HG02571 (cell line): Measurements from ENCODE around the gene BRINP3.

Source experiments
- ATAC-seq: cut with Tn5 transposase; IDR thresholded peaks from one replicate; pipeline ENCODE4 v1.9.1; 2021; ENCODE audit warnings: mild to moderate bottlenecking, moderate library complexity; ENCODE audit not compliant: unreplicated experiment

The BRINP3 gene

DNA sequence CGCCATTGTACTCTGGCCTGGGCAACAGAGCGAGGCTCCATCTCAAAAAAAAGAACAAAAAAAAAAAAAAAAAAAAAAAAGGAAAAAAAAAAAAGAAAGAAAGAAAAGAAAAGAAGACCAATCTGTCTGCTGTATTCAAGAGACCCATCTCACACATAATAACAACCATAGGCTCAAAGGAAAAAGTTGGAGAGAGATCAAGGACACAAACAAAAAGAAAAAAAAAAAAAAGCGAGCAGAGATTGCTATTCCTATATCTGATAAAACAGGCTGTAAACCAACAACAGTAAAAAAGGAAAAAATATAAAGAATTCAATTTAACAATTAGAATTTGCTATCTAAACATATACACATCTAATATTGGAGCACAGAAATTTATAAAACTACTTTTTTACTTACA is 150.4 kb downstream of the BRINP3 start:
- no peak for ATAC-seq

- ATAC-seq, result no peak
These were observed 154.1 kb downstream of the BRINP3 start for GRCh38 chr1:190323530-190323929.

DNA sequence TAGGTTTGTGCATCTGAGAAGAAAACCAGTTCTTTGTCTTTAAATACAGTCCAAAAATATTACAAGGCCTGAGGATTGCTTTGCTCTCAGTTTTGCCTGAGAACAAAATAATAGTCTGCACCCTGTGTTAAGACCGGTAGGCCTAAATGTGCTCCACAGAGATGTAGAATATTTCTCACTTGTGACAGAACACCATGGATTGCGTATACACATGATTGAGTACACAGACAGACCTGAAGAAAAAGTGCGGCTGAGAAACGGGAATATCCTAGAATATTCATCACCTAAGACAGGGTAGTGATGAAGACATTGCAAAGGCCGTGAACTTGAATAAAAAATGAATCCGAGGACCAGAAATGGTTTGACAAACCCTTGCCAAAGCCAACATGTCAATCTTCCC is 155.4 kb downstream of the BRINP3 start:
- no peak for ATAC-seq

GRCh38 chr1:190320952-190321351 is 156.7 kb downstream of the BRINP3 start:
- ATAC-seq, result no peak

GRCh38 chr1:190312763-190313162 is 164.9 kb downstream of the BRINP3 start:
- no peak for ATAC-seq

GRCh38 chr1:190303501-190303900 is 174.2 kb downstream of the BRINP3 start:
- no peak for ATAC-seq

DNA sequence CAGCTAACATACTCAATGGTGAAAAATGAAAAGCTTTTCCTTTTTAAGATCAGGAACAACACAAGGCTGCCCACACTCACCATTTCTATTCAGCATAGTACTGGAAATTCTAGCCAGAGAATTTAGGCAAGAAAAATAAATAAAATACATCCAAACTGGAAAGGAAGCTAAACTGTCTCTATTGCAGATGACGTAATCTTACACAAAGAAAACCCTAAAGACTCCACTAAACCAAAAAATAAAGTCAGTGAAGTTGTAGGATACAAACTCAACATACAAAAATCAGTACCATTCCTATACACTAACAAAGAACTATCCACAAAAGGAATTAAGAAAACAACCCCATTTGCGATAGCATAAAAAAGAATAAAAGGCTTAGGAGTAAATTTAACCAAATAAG is 181.2 kb downstream of the BRINP3 start:
- no peak for ATAC-seq

- ATAC-seq, result no peak
These were observed 187.8 kb downstream of the BRINP3 start for GRCh38 chr1:190289897-190290296.

- ATAC-seq, result no peak
These were observed 191.6 kb downstream of the BRINP3 start for GRCh38 chr1:190286111-190286510.

- no peak for ATAC-seq
These were observed 200.6 kb downstream of the BRINP3 start for GRCh38 chr1:190277107-190277506.

DNA sequence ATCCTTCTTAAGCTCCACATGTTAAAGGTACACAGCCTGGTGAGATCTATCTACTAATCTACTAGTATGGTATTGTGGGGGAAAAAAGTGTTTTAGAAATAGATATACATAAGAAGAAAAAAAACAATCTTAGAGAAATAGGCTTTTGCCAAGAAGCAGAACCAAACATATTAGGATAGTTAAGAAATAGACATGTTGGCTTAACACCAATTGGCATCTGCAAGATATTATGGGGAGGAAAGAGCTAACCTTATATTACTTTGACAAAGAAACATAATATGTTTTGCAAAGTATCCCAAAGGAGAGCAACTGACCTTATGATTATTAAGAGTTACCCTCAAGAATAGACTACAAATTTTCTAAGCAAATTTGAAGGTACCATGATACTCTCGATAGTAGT is 202.9 kb downstream of the BRINP3 start:
- no peak for ATAC-seq

GRCh38 chr1:190273161-190273560 is 204.5 kb downstream of the BRINP3 start:
- ATAC-seq, result no peak

DNA sequence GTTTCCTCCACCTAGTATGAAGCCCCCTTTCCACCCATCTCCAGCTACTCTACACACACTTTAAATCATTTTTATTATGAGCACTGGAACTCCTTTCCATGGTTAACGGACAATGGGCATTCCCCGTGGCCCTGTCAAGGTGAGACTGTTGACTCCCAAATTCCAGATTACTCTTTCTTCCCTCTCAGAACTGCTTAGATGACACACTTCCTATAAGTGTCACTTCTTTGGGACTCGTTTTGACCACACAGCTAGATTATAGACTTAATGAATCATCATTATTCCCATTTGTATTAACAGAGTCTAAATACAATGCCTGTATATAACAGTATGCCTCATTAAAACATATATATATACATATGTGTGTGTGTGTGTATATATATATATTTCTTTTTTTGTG is 215.1 kb downstream of the BRINP3 start:
- ATAC-seq, result no peak

GRCh38 chr1:190259424-190259823 is 218.2 kb downstream of the BRINP3 start:
- no peak for ATAC-seq

DNA sequence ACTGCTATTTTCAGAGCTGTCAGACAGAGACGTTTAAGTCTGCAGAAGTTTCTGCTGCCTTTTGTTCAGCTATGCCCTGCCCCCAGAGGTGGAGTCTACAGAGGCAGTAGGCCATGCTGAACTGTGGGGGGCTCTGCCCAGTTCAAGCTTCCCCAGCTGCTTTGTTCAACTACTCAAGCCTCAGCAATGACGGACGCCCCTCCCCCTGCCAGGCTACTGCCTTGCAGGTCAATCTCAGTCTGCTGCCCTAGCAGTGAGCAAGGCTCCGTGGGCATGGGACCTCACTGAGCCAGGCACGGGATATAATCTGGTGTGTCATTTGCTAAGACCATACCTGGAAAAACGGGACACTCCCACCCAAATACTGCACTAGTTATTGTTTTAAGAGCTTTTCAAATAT is 219.7 kb downstream of the BRINP3 start:
- ATAC-seq, result no peak

GRCh38 chr1:190252046-190252445 is 225.6 kb downstream of the BRINP3 start:
- no peak for ATAC-seq

GRCh38 chr1:190250368-190250767 is 227.3 kb downstream of the BRINP3 start:
- ATAC-seq, result no peak

DNA sequence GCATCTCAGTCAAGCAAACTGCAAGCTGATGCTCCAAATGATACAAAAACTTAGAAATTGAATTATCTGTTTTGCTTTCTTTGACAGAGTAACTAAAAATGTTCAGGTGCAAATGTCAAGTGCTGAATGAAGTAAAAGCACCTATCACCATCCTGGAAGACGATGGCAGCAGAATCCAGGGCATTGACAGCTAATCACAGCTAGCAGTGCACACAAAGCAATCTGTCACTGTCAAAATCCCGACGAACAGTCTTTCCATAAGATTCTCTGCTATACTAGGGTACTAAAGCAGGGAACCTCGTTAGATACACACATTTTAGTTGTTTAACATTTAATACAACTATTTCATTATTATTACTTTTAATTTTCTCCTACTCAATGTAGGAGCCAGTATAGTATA is 233.3 kb downstream of the BRINP3 start:
- no peak for ATAC-seq

DNA sequence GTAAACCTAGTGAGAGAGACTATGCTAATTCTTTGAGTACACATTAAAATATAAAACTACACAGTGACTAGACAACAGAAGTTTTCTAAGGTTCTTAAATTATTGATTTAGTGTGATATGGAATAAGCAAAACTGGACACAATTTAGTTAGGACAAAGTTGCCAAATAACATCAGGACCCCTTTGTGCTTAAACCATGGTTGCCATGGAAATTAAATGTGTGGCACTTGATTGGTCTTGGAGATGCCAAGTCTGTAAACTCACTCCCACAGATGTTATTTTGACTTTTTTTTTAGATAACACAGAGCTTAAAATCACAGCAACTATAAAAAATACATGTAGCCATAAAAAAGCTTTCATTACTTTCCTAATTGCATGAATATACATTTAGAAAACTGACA is 234.6 kb downstream of the BRINP3 start:
- ATAC-seq, result no peak

DNA sequence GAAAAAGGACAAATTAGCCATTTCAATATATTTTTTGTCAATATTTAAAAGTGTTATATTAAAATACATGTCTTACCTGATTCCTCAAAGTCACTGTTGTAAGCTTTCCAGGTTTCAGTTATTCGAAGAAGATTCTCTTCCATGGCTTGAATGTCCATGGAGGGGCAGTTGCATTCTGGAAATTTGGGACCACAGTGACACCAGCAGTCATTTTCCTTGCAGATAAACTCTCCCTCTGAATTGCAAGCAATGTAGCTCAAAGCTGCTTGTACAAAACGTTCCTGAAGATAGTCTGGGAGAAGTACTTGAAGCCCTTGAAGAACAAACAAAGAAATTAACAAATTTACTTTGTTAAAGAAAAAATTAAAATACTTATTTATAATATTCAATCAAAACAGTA is 251.7 kb downstream of the BRINP3 start:
- no peak for ATAC-seq

DNA sequence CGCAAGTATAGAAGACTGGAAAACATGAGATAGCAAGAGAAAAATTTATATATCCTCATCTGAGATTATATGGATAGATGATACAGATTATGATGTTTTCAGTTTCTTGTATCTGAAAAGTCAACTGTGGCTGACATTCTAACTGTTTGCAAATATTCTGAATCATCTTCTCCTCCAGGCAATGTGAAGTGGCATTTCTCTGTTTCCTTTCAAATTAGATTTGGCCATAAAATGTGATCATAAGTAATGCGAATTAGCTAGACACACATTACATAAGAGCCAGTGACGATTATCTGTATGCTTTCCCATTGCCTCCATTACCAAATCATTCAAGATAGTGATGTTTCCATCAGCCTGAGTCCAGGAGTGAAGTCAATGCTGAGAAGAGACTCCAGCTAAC is 265.2 kb downstream of the BRINP3 start:
- ATAC-seq, result no peak

- ATAC-seq, result no peak
These were observed 269.9 kb downstream of the BRINP3 start for GRCh38 chr1:190207733-190208132.

DNA sequence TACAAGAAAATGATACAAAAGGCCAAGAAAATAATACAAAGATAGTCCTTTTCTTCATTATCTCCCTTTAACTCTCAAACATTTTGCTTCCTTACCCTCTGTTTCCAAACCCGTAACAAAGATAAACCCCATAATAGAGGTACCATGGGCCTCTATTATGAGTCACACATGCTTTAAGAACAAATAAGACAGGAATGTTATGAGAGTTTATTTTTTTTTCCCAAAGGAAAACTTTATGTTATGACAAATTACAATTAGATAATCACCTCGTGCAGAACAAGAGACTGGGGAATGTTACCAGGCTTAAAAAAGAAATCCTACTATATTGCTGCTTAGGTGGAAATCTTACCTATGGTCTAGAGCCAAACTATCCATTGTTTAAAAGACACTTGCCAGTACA is 272.0 kb downstream of the BRINP3 start:
- ATAC-seq, result no peak

GRCh38 chr1:190196020-190196419 is 281.6 kb downstream of the BRINP3 start:
- no peak for ATAC-seq
